IPS-11a (cell line): ENCODE measurements around the gene TMEM213.

ENCODE experiments used
- H3K4me3 ChIP-seq: one replicate; pipeline ENCODE4 v1.5.1; 2013; ENCODE audit warnings: low read depth, low read length, control low read depth

The TMEM213 gene

DNA sequence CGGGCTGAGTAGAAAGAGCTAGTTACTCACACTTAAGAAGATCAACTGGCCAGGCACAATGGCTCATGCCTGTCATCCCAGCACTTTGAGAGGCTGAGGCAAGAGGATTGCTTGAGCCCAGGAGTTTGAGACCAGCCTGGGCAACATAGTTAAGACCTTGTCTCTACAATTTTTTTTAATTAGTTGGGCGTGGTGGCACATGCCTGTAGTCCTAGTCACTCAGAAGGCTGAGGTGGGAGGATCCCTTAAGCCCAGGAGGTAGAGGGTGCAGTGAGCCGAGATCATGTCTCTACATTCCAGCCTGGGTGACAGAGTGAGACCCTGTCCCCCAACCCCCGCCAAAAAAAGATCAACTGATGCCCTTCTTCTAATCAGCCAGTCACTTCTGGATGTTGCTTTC, 74.8 kb downstream of the TMEM213 start:
- no peak overlapping the region for H3K4me3 ChIP-seq

DNA sequence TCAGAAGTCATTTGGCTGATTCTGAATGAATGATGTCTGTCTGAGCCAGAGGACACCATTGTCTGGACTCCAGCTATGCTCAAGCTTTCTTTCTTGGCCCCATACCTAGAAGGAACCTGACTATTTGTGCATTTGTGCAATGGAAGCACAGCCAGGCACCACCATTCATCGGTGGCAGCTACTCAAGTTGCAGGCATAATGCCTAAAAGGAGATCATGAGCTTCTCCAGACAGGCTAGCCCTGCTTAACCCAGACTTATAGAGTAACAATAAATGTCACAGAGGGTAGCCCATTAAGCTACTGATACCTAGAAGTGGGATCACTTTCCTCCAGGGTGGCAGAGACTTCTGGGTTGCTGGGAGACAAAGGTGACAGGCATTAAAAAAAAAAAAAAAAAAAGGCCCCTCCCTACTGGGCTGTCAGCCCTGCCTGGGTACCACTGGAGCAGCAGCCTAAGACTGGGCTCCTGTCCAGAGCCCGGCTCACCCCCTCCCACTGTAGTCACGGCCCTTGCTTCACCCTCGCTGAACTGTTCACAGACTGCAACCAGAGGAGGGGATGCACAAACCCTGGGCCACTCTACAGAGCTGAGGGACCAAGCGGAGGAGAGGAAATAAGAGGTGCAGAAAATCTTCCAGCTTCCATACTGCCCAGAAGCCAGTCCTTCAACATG, 75.6 kb downstream of the TMEM213 start:
- H3K4me3 ChIP-seq = no peak overlapping the region

DNA sequence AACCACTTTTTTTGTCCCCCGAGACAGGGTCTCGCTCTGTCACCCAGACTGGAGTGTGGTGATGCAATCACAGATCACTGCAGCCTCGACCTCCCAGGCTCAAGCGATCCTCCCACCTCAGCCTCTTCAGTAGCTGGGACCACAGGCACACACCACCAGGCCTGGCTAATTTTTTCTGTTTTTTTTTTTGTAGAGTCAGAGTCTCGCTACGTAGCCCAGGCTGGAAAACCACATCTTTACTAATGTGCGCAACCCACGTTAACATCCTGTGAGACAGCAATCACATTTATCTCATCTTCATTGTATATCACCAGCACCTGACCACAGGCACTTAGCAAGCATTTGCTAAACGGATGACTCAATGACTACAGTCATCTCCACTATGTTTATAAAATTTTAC, 78.0 kb downstream of the TMEM213 start:
- H3K4me3 ChIP-seq = no peak overlapping the region

DNA sequence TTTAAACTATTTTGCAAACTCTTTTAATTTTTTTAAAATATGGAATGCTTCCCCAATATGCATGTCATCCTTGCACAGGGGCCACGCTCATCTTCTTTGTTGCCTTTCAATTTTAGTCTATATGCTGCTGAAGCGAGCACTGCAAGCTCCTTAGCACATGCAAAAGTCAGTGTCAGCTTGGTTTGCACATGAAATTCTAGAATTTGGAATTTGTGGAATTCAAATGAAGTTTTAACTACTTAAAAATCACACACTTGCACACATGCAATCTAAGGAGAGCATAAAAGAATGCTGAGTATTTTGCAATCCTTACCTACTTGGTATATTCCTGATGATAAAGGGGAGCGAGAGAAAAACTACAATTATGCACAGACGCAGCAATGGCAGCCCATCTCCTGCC, 78.5 kb downstream of the TMEM213 start:
- no peak overlapping the region for H3K4me3 ChIP-seq

DNA sequence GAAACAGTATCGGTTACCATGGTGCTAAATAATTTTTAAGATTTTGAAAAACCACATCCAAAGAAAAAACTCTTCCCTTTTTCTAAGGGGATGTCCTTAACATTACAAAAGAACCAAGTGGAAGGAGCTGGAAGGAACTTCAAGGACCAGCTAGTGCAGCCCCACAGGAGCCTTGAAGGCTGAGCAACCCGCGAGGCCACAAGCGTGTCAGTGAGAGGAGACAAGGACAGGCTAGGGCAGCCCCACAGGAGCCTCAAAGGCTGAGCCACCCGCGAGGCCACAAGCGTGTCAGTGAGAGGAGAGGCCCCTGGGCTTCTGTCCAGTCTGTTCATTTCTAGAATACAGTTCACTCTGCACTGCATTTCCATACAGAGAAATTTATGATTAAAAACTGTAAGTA, 80.3 kb downstream of the TMEM213 start:
- H3K4me3 ChIP-seq = no peak overlapping the region

DNA sequence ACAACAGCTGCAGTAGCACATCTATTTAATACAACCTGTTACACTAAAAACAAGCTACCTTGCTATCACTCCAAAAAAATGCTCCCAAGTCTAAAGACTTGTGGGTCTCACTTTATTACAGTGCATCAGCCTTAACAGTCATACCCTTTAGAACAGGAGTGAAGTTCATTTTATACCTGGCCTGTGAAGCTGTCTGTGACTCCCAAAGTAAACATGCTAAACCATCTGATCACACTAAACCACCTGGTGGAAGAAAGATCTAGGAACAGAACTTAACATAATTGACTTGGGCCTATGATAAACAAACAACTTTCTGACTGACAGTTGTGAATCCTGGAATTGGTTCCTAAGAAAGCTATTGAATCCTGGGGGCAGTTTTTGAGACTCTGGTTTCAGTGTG, 81.1 kb downstream of the TMEM213 start:
- H3K4me3 ChIP-seq = no peak overlapping the region

DNA sequence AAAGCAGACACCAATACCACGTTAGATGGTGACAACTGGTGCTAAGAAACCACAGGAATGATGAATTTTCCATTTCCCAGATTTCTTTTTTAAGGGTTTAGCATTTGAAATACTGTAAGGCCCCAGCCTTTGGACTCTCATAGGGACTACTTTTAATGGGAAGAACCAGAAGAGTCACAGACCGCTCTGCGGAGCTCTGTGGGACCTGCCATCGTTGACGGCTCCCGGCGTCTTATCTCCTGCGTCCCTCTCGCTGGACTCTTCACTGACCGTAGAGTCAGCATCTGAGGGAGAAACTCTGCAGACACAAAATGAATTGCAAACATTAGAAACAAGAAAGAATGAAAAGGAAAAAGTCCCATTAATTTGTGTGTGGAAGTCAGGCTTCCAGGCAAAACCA, 81.6 kb downstream of the TMEM213 start:
- H3K4me3 ChIP-seq = no peak overlapping the region

DNA sequence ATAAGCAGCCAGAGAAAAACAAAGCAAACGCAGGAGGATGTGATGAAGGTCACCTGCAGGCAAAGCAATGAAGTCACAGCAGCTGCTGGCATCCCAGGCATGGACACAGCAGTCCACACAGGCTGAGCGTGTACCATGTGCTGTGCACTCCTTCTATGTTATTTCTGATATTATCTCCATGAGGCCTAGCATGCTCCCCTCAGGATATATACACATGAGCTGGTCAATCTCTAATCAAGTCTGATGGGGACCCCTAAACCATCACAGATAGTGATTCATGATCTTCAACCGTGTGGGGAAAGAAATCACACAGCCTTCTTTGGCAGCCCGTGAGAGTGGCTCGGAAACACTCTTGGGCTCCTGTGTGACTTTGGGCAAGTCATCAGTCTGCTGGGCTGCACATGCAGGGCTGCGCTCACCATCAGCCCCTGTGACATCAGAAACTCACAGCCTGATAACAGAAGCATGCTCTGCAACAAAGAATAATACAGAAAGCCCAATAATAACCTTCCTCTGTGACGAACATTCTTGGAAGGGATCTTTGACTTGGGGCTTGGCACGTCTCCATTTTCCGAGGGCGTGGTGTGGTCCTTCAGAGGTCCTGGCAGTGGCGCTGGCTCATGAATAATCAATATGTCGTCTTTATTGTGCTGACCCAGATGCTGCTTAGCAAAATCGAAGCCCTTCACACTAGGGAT, 83.2 kb downstream of the TMEM213 start:
- H3K4me3 ChIP-seq = no peak overlapping the region

DNA sequence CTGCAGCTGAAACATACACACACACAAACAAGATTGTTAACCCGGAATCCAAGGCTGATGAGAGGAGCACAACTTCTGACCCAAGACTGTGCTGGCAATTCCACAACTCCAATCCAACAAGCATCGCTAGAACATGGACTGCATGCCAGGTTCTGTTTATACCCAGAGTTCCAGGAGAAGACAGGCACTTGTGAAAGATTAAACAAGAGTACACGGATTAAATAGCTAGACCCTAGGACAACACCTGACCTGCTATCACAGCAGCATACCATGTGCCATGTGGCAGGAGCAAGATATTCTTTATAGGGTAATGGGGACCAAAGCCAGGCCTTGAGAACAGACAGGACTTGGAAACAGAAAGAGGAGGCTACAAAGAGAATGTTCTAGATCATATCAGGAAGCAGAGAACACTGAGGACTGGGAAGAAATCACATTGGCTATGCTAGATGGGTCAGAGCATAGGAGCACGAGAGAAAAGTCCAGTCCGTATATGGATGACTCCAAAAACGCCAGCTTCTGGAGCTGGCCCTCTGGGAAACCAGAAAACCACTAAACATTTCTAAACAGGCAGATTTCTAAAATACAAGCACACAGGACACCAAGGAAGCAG, 83.9 kb downstream of the TMEM213 start:
- no peak overlapping the region for H3K4me3 ChIP-seq

DNA sequence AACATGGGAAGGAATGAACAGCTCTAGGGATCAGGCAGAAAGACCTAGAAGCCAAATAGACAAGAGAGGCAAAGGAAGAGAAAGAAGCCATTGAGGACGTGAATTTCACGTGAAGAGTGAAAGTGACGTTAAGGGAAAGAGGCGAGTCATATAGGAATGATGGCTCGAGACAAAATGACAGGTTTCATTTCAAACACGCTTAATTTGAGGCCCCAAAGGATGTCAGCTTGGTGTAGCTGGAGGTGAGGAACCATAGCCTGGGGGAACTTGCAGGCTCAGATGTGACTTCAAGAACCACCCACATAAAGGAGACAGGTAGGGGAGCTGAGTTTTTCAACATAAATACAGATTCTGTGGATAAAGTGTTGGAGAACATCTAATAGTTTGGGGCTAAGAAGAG, 84.5 kb downstream of the TMEM213 start:
- no peak overlapping the region for H3K4me3 ChIP-seq

DNA sequence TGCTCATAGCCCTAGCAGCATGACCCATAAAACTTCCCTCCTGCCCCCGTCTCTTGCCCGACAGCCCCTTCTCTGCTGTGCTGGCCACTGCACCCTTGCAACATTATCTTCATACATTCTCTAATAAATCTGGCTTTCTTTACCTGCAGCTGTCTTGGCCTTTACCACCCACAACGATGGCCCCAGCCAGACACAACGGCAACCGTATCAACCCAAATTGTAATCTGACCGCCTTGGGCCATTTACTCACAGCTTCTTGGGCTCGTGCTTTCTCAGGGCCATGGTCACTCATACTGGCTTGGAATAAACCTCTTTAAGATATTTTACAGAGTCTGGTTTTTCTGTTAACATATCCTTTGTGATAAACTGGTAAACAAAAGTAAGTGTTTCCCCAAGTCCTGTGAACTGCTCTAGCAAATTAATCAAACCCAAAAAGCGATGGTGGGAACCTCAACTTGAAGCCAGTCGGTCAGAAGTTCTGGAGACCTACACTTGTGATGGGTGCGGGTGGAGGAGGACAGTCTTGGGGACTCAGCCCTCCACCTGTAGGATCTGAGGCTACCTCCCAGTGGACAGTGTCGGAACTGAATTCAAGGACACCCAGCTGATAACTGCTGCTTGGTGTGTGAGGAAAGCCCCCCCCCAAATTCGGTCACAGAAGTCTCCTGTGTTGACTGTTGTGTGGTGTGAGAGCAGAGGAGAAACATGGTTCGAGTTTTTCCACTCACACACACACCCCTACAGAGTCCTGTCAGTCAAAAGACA, 87.8 kb downstream of the TMEM213 start:
- H3K4me3 ChIP-seq = no peak overlapping the region

DNA sequence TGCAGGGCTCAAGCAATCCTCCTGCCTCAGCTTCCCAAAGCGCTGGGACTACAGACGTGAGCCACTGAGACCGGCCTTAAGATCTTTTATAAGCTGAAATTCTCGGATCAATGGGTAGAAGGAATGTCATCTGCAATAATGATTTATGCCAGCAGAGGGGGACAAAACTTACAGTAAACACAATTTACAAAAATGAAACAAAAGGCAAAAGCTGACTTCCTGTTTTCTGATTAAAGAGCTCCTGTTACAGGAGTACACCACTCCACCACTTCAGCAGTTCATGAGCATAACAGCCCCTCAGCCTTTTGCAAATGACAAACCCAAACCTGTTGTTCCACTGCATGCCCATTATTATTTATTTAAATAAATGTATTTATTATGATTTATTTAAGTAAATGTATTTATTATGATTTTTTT, 88.7 kb downstream of the TMEM213 start:
- H3K4me3 ChIP-seq = no peak overlapping the region

DNA sequence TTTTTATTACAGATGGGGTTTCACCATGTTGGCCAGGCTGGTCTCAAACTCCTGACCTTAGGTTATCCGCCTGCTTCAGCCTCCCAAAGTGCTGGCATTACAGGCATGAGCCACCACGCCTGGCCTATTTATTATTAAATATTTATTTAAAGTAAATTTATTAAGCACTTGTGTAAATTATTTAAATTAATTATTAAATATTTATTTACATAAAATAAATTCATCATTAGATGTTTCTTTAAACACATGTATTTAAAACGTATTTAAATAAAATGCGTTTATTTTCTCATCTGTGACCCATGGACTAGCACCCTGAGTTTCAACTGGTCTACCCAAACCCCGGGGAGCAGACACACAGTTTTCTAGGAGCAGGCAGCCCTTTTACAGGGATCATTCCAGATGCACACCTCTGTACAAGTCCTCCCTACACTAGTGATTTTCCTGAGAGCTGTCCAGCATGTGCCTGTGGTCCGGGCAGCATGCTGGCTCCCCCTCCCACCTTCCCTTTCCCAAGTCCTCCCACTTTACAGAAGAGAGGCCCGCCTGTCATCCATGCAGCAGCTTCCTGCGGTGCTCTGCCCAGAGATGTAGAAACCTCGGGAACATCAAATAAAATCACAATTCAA, 89.4 kb downstream of the TMEM213 start:
- H3K4me3 ChIP-seq = no peak overlapping the region
